NB4 (cell line): ENCODE measurements around the gene GLIPR1L1.

Experiments used
- MAX ChIP-seq: IDR thresholded peaks from 2 replicates; pipeline ENCODE4 v1.6.1; 2011; ENCODE audit warnings: low read depth, low read length
- TF ChIP-seq, protein P1 (sequence below): IDR thresholded peaks from one replicate; pipeline ENCODE4 v1.5.1; 2012; ENCODE audit warnings: low read depth, low read length

DNA sequence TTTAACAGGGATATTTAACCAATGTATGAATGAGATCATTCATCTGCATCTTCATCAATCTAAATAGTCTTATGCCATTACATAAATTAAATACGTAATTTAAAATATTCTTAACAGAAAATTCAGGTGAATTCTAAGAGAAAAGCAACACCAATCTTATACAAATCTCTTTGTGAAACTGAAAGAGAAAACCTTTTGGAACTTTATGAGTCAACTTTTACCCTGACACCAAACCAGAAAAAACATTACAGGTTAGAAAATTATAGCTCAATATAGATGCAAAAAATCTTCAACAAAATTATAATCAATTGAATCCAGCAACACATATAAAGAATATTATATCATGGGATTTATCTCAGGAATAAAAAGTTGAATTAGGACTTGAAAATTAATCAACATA, 3.4 kb downstream of the GLIPR1L1 start:
- TF ChIP-seq MAX: no peak
- TF ChIP-seq, protein P1, sequence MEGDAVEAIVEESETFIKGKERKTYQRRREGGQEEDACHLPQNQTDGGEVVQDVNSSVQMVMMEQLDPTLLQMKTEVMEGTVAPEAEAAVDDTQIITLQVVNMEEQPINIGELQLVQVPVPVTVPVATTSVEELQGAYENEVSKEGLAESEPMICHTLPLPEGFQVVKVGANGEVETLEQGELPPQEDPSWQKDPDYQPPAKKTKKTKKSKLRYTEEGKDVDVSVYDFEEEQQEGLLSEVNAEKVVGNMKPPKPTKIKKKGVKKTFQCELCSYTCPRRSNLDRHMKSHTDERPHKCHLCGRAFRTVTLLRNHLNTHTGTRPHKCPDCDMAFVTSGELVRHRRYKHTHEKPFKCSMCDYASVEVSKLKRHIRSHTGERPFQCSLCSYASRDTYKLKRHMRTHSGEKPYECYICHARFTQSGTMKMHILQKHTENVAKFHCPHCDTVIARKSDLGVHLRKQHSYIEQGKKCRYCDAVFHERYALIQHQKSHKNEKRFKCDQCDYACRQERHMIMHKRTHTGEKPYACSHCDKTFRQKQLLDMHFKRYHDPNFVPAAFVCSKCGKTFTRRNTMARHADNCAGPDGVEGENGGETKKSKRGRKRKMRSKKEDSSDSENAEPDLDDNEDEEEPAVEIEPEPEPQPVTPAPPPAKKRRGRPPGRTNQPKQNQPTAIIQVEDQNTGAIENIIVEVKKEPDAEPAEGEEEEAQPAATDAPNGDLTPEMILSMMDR: no peak
